Stomach (tissue), 4 donors: ENCODE measurements around the gene PDIK1L.

Experiments used
- POLR2A ChIP-seq, 4 donors: fragments of 450-650 bp; IDR thresholded peaks; one replicate each; pipeline ENCODE4 v1.6.1; 2016; ENCODE audit warnings: antibody characterized with exemption in 4 of 4, control low read depth in 2 of 4, mild to moderate bottlenecking in 1 of 4, moderate library complexity in 1 of 4
- TF ChIP-seq, protein P1 (sequence below), 7 experiments: fragments of 450-650 bp in 4 of 7; fragments of 200-600 bp in 3 of 7; sonication (generic) in 3 of 7; IDR thresholded peaks; one replicate each; pipeline ENCODE4 v1.5.1; 2016 to 2019; ENCODE audit warnings: antibody characterized with exemption in 7 of 7, control low read depth in 2 of 7, mild to moderate bottlenecking in 1 of 7

DNA sequence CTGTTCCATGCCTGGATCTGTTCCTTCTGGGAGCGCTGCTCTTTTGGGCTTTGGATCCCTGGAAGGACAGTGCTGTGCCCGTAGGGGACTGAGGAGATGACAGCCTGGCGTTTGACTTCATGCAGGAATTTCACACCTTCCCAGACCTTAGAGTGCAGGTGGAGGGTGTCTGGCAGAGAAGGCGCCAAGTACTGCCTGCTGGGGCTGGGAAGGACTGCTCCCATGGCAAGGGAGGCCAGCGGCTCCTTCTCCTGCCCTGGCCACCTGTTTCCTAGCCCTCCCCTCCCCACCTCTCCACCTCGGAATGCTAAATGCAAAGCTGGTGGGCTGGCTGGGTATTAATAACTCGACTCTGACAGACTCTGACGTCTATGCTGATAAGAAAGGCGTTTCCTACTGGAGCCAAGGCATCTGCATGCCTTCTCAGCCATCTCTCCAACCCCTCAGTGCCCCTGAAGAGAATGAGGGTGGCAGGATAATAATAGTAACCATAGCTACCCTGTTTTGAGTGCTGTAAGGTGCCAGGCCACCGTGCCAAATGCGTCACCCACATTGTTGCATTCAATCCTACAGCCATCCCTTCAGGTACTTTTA, 17.5 kb upstream of the PDIK1L start:
- TF ChIP-seq, protein P1, sequence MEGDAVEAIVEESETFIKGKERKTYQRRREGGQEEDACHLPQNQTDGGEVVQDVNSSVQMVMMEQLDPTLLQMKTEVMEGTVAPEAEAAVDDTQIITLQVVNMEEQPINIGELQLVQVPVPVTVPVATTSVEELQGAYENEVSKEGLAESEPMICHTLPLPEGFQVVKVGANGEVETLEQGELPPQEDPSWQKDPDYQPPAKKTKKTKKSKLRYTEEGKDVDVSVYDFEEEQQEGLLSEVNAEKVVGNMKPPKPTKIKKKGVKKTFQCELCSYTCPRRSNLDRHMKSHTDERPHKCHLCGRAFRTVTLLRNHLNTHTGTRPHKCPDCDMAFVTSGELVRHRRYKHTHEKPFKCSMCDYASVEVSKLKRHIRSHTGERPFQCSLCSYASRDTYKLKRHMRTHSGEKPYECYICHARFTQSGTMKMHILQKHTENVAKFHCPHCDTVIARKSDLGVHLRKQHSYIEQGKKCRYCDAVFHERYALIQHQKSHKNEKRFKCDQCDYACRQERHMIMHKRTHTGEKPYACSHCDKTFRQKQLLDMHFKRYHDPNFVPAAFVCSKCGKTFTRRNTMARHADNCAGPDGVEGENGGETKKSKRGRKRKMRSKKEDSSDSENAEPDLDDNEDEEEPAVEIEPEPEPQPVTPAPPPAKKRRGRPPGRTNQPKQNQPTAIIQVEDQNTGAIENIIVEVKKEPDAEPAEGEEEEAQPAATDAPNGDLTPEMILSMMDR (IDR thresholded peaks at IDR 0.05) = no peak
- TF ChIP-seq POLR2A (IDR thresholded peaks at IDR 0.05) = no peak
